OCI-LY1 (cell line): ENCODE data around the gene BORA.
"Not testable (repeated sequence)": the region's sequence is repeated elsewhere in the genome, so short reads cannot be mapped to it uniquely, and the experiment has no call there.

Experiments
- H2AFZ ChIP-seq: fragments of 200-600 bp; sonication (generic), shearing (Covaris generic); 2 replicates; pipeline ENCODE4 v1.6.0; 2014; ENCODE audit warnings: antibody characterized with exemption, mild to moderate bottlenecking, low read length
- H3F3A ChIP-seq: fragments of 200-600 bp; sonication (generic), shearing (Covaris generic); 2 replicates; pipeline ENCODE4 v1.6.0; 2014; ENCODE audit warnings: mild to moderate bottlenecking, antibody characterized with exemption, low read length, moderate library complexity; ENCODE audit not compliant: insufficient read depth
- H3K27ac ChIP-seq: fragments of 200-600 bp; sonication (generic); 2 replicates; pipeline ENCODE4 v1.5.1; 2014; ENCODE audit warnings: low read length, mixed run types, mild to moderate bottlenecking, low read depth; ENCODE audit not compliant: poor library complexity, severe bottlenecking
- H3K27me3 ChIP-seq: fragments of 200-600 bp; sonication (generic); 2 replicates; pipeline ENCODE4 v1.6.0; 2014; ENCODE audit warnings: antibody characterized with exemption, mild to moderate bottlenecking, low read length, moderate library complexity; ENCODE audit not compliant: insufficient read depth
- H3K36me3 ChIP-seq: fragments of 200-600 bp; sonication (generic); 2 replicates; pipeline ENCODE4 v1.6.1; 2014; ENCODE audit warnings: mild to moderate bottlenecking, antibody characterized with exemption, low read length, moderate library complexity, mixed read lengths; ENCODE audit not compliant: insufficient read depth
- H3K4me1 ChIP-seq: fragments of 200-600 bp; sonication (generic); 2 replicates; pipeline ENCODE4 v1.5.1; 2014; ENCODE audit warnings: mild to moderate bottlenecking, low read length, moderate library complexity; ENCODE audit not compliant: insufficient read depth, severe bottlenecking
- H3K4me2 ChIP-seq: fragments of 200-600 bp; sonication (generic), shearing (Covaris generic); 2 replicates; pipeline ENCODE4 v1.6.1; 2014; ENCODE audit warnings: low read length
- H3K4me3 ChIP-seq: fragments of 200-600 bp; sonication (generic); 2 replicates; pipeline ENCODE4 v1.5.1; 2014; ENCODE audit warnings: low read length, low read depth, mild to moderate bottlenecking, mixed read lengths; ENCODE audit not compliant: poor library complexity, severe bottlenecking
- H3K79me2 ChIP-seq: fragments of 200-600 bp; shearing (Covaris generic); 2 replicates; pipeline ENCODE4 v1.6.1; 2016; ENCODE audit warnings: mixed run types, low read length, mixed read lengths; ENCODE audit not compliant: insufficient read depth
- H3K9ac ChIP-seq: fragments of 200-600 bp; sonication (generic), shearing (Covaris generic); 2 replicates; pipeline ENCODE4 v1.6.1; 2014; ENCODE audit warnings: mild to moderate bottlenecking, low read length, mixed read lengths
- H3K9me2 ChIP-seq: fragments of 200-600 bp; sonication (generic), shearing (Covaris generic); 2 replicates; pipeline ENCODE4 v1.6.1; 2014; ENCODE audit warnings: low read depth, mild to moderate bottlenecking, low read length, mixed read lengths
- H3K9me3 ChIP-seq: fragments of 200-600 bp; shearing (Covaris generic); 2 replicates; pipeline ENCODE4 v1.6.1; 2014; ENCODE audit warnings: low read length, mixed read lengths
- H4K20me1 ChIP-seq: fragments of 200-600 bp; sonication (generic), shearing (Covaris generic); 2 replicates; pipeline ENCODE4 v1.6.0; 2016; ENCODE audit warnings: mild to moderate bottlenecking, low read length; ENCODE audit not compliant: insufficient read depth
- EZH2 ChIP-seq: fragments of 200-600 bp; sonication (generic), shearing (Covaris generic); IDR thresholded peaks from 2 replicates; pipeline ENCODE4 v1.8.0; 2017; ENCODE audit warnings: borderline replicate concordance, mixed run types, mild to moderate bottlenecking, antibody characterized with exemption, low read length, moderate library complexity, mixed read lengths
- TF ChIP-seq, protein P1 (sequence below): fragments of 200-600 bp; sonication (generic), shearing (Covaris generic); IDR thresholded peaks from 2 replicates; pipeline ENCODE4 v1.5.1; 2017; ENCODE audit warnings: mild to moderate bottlenecking, antibody characterized with exemption, low read length, moderate library complexity, mixed read lengths

Gene BORA

DNA sequence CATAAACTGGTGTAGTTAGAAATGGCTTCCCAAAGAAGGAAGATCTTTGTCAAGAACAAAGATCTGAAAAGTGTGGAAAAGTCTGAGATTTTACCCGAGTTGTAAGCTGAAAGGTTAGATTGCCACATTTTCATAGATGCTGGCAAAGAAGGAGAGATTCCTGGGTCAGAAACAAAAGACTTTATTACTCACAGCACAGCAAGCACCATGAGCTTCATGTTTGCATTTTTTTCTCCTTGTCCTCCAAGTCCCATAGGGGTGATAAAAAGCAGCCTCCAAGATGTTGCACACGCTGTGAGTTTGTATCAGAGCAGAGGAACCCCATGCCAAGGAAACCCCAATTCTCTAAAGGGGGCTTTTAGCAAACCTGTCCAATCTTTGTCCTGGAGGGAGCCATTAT is 29.6 kb upstream of the BORA start:
- Histone ChIP-seq H3K4me1 (no peaks in the 10 kb centered on the region), H3K9me2 (no peaks in the 10 kb centered on the region), H3K27ac (no peak overlapping the region), H3K4me2 (no peak overlapping the region), H3K27me3 (no peaks in the 10 kb centered on the region), H3K9ac (no peak overlapping the region), H3F3A (no peaks in the 10 kb centered on the region), H2AFZ (no peak overlapping the region), H4K20me1 (no peaks in the 10 kb centered on the region), H3K79me2 (no peaks in the 10 kb centered on the region), H3K36me3 (no peaks in the 10 kb centered on the region), H3K9me3 (peaks cover under 1% of the 10 kb centered on the region; the same call in 1 of the 2 replicates), H3K4me3 (no peak overlapping the region)
- TF ChIP-seq, protein P1, sequence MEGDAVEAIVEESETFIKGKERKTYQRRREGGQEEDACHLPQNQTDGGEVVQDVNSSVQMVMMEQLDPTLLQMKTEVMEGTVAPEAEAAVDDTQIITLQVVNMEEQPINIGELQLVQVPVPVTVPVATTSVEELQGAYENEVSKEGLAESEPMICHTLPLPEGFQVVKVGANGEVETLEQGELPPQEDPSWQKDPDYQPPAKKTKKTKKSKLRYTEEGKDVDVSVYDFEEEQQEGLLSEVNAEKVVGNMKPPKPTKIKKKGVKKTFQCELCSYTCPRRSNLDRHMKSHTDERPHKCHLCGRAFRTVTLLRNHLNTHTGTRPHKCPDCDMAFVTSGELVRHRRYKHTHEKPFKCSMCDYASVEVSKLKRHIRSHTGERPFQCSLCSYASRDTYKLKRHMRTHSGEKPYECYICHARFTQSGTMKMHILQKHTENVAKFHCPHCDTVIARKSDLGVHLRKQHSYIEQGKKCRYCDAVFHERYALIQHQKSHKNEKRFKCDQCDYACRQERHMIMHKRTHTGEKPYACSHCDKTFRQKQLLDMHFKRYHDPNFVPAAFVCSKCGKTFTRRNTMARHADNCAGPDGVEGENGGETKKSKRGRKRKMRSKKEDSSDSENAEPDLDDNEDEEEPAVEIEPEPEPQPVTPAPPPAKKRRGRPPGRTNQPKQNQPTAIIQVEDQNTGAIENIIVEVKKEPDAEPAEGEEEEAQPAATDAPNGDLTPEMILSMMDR = no peak

GRCh38 chr13:72700509-72700908 is 27.2 kb upstream of the BORA start:
- no peaks in the 10 kb centered on the region for H3K9me2 ChIP-seq
- H2AFZ ChIP-seq = no peak overlapping the region
- H3K4me2 ChIP-seq = no peak overlapping the region
- H3K27me3 ChIP-seq = no peaks in the 10 kb centered on the region
- TF ChIP-seq, protein P1 = no peak
- no peak for TF ChIP-seq EZH2
- no peak overlapping the region for H3K27ac ChIP-seq
- H3K4me3 ChIP-seq = no peak overlapping the region
- no peaks in the 10 kb centered on the region for H3K4me1 ChIP-seq
- H4K20me1 ChIP-seq = no peaks in the 10 kb centered on the region
- H3K9ac ChIP-seq = no peak overlapping the region
- H3F3A ChIP-seq = no peaks in the 10 kb centered on the region
- H3K9me3 ChIP-seq = no peaks in the 10 kb centered on the region
- H3K79me2 ChIP-seq = no peaks in the 10 kb centered on the region
- no peaks in the 10 kb centered on the region for H3K36me3 ChIP-seq

GRCh38 chr13:72716776-72717175 is 10.9 kb upstream of the BORA start:
- Histone ChIP-seq H3K9ac (no peak overlapping the region), H3K4me3 (no peak overlapping the region), H3K9me2 (no peaks in the 10 kb centered on the region), H3K36me3 (peaks cover 98% of the 10 kb centered on the region), H3K4me2 (no peak overlapping the region), H3K79me2 (peaks cover 37% of the 10 kb centered on the region), H4K20me1 (no peaks in the 10 kb centered on the region), H3K27ac (no peak overlapping the region), H3K27me3 (no peaks in the 10 kb centered on the region), H3K4me1 (no peaks in the 10 kb centered on the region), H3K9me3 (peaks cover 16% of the 10 kb centered on the region), H2AFZ (no peak overlapping the region), H3F3A (no peaks in the 10 kb centered on the region)
- TF ChIP-seq EZH2 = no peak
- TF ChIP-seq, protein P1 = no peak

GRCh38 chr13:72726185-72726584 is 1.5 kb upstream of the BORA start:
- not testable (repeated sequence) for H3F3A ChIP-seq, H4K20me1 ChIP-seq, H2AFZ ChIP-seq, H3K9me3 ChIP-seq, H3K9me2 ChIP-seq, H3K27me3 ChIP-seq
- H3K27ac ChIP-seq = peak overlapping the region; percentile 74
- H3K9ac ChIP-seq = peak overlapping the region; percentile 98
- peak overlapping the region; percentile 95 for H3K4me3 ChIP-seq
- H3K4me1 ChIP-seq = peaks cover 29% of the 10 kb centered on the region
- H3K4me2 ChIP-seq = peak overlapping the region; percentile 85
- peaks cover 68% of the 10 kb centered on the region for H3K36me3 ChIP-seq
- peaks cover 88% of the 10 kb centered on the region for H3K79me2 ChIP-seq
